GM21390 (cell line): ENCODE data around the gene KLKB1.
"Not testable (repeated sequence)": the region's sequence is repeated elsewhere in the genome, so short reads cannot be mapped to it uniquely, and the experiment has no call there.

Experiments
- ATAC-seq: cut with Tn5 transposase; IDR thresholded peaks from one replicate; pipeline ENCODE4 v1.9.1; 2021; ENCODE audit not compliant: unreplicated experiment

The KLKB1 gene

GRCh38 chr4:186226521-186227189 is 652 bp upstream of the KLKB1 start:
- no peak for ATAC-seq

- no peak for ATAC-seq
Observed at GRCh38 chr4:186227744-186228513, 622 bp downstream of the KLKB1 start.

DNA sequence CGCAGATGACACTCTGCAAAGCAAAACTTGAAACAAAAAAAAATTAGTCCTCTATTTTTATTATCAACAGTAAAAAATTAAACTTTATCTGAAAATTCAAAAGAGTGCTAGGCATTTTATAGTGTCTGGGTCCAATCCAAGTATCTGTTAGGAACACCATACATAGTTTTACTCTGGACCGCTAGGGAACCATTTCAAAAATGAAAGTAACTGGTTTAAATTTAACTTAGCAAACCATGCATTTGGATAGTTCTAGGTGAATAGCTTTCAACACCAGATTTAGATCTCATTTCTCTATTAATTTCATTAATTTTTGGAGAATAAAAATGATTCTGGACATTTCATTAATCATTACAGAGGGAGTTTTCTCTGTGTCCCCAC is 1.2 kb downstream of the KLKB1 start:
- no peak for ATAC-seq

DNA sequence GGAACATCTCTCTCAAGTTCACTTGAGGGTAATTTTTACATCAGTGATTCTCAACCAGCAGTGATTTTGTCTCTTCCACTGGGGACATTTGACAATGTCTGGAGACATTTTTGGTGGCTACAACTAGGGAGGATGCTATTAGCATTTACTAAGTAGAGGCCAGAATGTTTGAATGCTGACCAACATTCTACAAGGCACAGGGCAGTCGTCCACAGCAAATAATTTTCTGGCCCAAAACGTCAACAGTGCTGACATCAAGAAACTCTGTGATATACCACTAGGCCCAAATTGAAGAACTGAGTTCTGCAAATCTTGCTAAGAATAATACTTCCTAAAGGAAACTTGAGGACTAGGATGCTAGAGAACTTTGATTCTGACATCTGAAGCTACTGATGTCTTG is 7.1 kb downstream of the KLKB1 start:
- no peak for ATAC-seq

DNA sequence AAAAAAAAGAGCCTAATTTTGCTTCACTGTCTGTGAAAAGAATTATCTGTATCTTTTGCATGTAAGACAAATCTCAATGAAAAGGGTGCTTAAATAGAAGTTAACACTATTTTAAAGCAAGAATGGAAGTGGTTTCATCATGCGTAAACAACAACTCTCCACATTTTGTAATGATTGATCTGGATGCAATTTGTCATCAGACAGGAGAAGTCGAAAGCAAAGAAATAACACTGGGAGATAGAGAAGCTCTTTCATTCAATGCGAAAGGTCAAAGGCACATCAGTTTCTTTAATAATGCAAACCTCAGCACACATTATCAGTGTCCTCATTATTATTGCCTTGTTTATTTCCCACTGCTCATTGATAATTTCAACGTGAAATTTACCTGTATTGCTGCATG is 8.8 kb downstream of the KLKB1 start:
- ATAC-seq: no peak

GRCh38 chr4:186240452-186240847 is 13.1 kb downstream of the KLKB1 start:
- no peak for ATAC-seq

DNA sequence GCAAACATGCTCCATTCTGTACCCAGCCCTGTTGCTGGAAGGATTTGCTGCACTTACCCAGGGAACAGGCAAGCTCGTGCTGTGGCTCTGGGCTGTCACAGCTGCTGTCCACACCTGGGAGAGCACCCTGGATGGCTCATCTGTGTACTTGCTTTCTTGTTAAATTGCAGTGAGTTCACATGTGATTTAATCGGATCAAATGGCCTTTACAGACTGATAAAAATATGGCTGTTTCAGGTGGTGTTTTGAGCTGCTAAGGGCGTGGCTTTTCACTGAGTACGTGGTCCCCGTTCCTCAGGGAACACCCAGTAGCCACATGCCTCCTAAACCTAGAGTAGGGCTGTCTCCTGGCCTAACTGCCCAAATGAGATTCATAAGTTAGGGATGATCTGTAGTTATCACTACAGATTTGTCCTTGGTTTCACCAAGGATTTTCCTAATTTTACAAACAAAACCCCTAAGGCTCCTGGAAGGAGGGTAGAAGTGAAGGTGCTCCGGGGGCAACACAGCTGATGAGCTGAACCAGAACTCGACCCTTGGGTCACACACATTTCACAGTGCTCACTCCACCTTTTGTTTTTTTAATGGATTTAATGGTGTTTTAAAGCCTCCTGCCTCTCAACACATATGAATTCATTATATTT is 13.7 kb downstream of the KLKB1 start:
- no peak for ATAC-seq

DNA sequence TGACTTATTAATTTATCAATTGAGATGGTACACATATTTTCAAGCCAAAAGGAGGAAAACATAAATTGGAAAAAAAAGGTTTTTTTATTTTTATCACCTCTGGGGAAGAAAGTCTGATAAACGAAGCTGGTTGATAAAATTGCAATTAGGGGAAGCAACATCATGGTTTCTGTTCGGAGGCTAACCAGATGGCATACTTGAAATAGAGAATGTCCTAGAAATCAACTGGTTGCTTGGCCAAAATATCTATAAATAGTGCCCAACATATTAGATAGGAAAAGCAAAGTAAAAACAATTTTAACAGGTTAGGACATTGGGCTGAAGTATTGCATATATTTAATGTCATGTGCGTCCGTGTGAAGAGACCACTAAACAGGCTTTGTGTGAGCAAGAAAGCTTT is 14.3 kb downstream of the KLKB1 start:
- ATAC-seq: no peak

- ATAC-seq: not testable (repeated sequence)
Observed at GRCh38 chr4:186242031-186242430, 14.7 kb downstream of the KLKB1 start.

DNA sequence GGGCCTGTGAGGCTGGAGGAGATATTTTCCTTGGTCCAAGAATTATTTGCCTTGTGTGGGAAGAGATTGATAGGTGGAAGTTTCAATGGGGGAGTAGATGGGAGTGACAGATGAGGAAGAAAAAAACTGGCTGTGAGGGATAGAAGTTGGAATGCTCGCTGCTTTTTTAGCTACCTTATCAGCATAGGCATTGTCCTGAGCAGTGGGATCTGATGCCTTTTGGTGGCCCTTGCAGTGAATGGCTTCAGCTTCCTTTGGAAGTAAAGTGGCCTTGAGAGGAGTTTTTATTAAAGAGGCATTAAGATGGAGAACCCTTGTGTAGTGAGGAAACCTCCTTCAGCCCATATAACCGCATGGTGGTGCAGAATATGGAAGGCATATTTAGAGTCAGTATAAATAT is 16.0 kb downstream of the KLKB1 start:
- no peak for ATAC-seq

DNA sequence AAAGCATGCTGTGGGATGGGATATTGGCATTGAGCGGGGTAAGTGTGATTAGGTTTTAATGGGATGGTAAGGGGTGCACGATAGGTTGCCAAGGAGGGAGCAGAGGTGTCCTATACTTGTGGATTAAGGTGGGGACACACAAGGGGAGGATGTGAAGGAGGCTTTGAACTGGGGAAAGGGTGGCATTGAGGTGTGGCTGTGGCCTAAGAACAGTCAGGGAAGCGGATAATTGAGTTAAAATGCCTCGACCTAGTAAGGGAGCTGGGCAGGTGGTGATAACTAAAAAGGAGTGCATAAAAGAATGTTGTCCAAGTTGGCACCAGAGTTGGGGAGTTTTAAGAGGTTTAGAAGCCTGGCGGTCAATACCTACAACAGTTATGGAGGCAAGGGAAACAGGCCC is 17.5 kb downstream of the KLKB1 start:
- ATAC-seq: no peak

DNA sequence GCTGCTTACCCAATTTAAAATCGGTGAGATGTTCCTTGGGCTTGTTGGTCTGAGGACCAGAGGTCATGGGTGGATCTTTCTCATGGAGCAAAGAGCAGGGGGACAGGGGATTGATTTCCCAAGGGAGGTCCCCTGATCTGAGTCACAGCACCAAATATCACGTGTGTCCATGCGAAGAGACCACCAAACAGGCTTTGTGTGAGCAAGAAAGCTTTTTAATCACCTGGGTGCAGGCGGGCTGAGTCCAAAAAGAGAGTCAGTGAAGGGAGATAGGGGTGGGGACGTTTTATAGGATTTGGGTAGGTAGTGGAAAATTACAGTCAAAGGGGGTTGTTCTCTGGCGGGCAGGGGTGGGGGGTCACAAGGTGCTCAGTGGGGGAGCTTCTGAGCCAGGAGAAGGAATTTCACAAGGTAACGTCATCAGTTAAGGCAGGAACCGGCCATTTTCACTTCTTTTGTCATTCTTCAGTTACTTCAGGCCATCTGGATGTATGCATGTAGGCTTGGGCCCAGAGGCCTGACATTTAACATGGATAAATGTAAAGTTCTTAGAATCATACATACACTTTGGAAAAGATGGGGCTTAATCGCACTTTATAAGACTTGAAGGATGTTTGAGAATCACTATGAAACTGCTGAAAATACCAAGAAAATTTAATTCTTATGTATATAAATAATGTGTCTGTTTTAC is 19.9 kb downstream of the KLKB1 start:
- ATAC-seq: not testable (repeated sequence)

DNA sequence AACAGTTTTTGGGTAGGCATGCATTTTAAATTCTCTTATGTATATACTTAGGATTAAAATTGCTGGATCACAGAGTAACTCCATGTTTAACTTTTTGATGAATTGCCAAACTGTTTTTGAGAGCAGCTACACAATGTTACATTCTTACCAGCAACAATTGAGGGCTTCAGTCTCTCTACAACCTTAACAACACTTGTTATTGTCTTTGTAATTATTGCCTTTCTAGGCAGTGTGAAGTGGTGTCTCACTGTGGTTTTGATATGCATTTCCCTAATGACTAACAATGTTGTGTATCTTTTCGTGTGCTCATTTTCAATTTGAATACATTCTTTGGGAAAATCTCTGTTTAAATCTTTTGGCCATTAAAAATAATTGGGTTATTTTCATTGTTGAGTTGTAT is 21.3 kb downstream of the KLKB1 start:
- ATAC-seq: no peak

GRCh38 chr4:186249785-186250754 is 22.8 kb downstream of the KLKB1 start:
- no peak for ATAC-seq

GRCh38 chr4:186250760-186251159 is 23.5 kb downstream of the KLKB1 start:
- no peak for ATAC-seq

- no peak for ATAC-seq
Observed at GRCh38 chr4:186255122-186255521, 27.8 kb downstream of the KLKB1 start.

- ATAC-seq: no peak
Observed at GRCh38 chr4:186258216-186258811, 31.0 kb downstream of the KLKB1 start.

DNA sequence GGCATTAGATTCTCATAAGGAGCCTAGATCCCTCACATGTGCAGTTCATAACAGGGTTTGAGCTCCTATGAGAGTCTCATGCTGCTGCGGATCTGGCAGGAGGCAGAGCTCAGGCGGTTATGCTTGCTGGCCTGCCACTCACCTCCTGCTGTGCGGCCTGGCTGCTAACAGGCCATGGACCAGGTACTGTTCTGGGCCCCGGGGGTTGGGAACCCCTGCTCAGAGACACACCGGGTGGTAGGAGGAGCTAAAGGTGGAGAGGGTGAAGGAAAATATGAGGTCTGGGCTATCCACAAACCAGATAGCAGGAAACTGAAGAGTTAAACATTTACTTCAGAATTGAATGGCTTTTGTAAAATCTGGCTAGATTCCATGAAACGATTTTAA is 32.8 kb downstream of the KLKB1 start:
- ATAC-seq: no peak

DNA sequence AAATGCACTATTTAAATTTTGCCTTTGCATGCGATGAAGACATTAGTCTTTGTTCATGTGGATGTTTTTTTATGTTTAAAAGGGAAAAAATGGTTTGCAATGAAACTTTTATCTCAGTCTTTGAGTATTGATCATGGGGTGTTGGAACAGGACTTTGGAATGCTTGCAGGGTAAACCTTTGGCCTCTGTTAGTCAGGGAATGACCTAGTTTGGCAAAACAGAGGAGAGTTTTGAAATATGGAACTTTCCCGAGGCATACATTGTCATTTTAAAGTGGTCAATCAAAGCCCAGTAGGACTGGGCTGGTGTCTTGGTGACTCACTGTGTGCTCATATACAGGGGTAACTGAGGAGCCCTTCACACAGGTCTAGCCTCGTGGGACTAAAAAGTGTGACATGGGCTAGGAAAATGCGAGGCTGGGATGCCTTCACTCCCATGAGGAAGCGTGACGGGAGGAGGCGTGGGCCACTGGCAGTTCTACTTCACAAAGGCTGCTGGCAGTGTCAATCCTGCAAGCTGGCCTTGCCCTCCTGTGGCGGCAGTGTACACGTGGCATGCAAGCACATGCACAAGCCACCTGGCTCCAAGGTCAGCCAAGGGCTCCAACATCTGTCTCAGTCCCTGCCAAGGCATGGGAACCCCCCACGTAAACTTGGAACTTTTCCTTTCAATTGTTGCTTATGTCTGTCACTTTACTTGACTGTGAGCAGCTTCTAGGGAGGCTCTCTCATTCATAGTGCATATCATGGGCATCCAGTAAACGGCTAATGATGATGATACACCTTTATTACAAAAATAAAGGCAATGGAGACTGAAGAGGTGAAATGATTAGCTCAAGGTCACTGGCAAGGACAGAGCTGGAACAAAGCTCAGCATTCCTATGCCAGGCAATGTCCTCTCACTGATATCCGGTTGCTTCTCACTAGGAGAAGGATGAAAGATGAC is 33.5 kb downstream of the KLKB1 start:
- no peak for ATAC-seq
